OCI-LY7 (cell line): ENCODE results near the gene AP4S1. TPM values are rescaled to one million over a fixed set of nuclear protein-coding genes. Genes with fewer than 3 reads are reported as not detected.

Experiments
- BruUV-seq: library from RNA; stranded (reverse); fragments of 400-500 nt; replicated peaks from 2 replicates; lab custom pipeline; 2021; lab: Mats Ljungman, UMichigan
- CTCF ChIA-PET: fragments of 300-600 bp; sonication (Branson Sonifier 250); formaldehyde crosslinking; loops from one replicate; lab custom pipeline; 2022; ENCODE audit warnings: antibody characterized with exemption; ENCODE audit not compliant: unreplicated experiment; lab: Charles Lee
- POLR2A ChIA-PET: fragments of 300-600 bp; sonication (Branson Sonifier 250); formaldehyde crosslinking; loops from one replicate; lab custom pipeline; 2022; ENCODE audit warnings: antibody characterized with exemption; lab: Charles Lee
- DNase-seq: peaks from one replicate; pipeline ENCODE4 v3.0.0-alpha.2; 2015; ENCODE audit warnings: low spot score
- H2AFZ ChIP-seq: fragments of 200-600 bp; sonication (generic), shearing (Covaris generic); 2 replicates; pipeline ENCODE4 v1.6.1; 2014; ENCODE audit warnings: mild to moderate bottlenecking, antibody characterized with exemption, low read length, moderate library complexity
- H3K27ac ChIP-seq: fragments of 200-600 bp; sonication (generic); 2 replicates; pipeline ENCODE4 v1.5.1; 2014; ENCODE audit warnings: mixed run types, low read depth, mild to moderate bottlenecking, moderate library complexity, low read length, inconsistent platforms; ENCODE audit not compliant: poor library complexity, severe bottlenecking
- H3K36me3 ChIP-seq: fragments of 200-600 bp; sonication (generic); 2 replicates; pipeline ENCODE4 v1.6.1; 2014; ENCODE audit warnings: mild to moderate bottlenecking, antibody characterized with exemption, low read length, moderate library complexity, mixed read lengths; ENCODE audit not compliant: insufficient read depth
- H3K4me1 ChIP-seq: fragments of 200-600 bp; sonication (generic); 2 replicates; pipeline ENCODE4 v1.5.1; 2014; ENCODE audit warnings: mild to moderate bottlenecking, low read length; ENCODE audit not compliant: insufficient read depth, poor library complexity, severe bottlenecking
- H3K4me2 ChIP-seq: fragments of 200-600 bp; sonication (generic); 2 replicates; pipeline ENCODE4 v1.6.1; 2014; ENCODE audit warnings: mild to moderate bottlenecking, low read length
- H3K4me3 ChIP-seq: fragments of 200-600 bp; sonication (generic); 2 replicates; pipeline ENCODE4 v1.5.1; 2014; ENCODE audit warnings: mild to moderate bottlenecking, low read depth, low read length; ENCODE audit not compliant: poor library complexity, severe bottlenecking
- H3K79me2 ChIP-seq: fragments of 200-600 bp; sonication (generic); 2 replicates; pipeline ENCODE4 v1.6.1; 2016; ENCODE audit warnings: low read depth, mild to moderate bottlenecking, low read length, moderate library complexity, mixed read lengths; ENCODE audit not compliant: insufficient read depth
- H3K9me2 ChIP-seq: fragments of 200-600 bp; sonication (generic); 2 replicates; pipeline ENCODE4 v1.6.1; 2016; ENCODE audit warnings: mild to moderate bottlenecking, low read length, mixed read lengths; ENCODE audit not compliant: insufficient read depth
- H3K9me3 ChIP-seq: fragments of 200-600 bp; sonication (generic); 2 replicates; pipeline ENCODE4 v1.6.1; 2014; ENCODE audit warnings: mild to moderate bottlenecking, mixed run types, low read length, mixed read lengths
- H4K20me1 ChIP-seq: fragments of 200-600 bp; sonication (generic); 2 replicates; pipeline ENCODE4 v1.6.1; 2014; ENCODE audit warnings: mild to moderate bottlenecking, antibody characterized with exemption, low read length, moderate library complexity, mixed read lengths; ENCODE audit not compliant: insufficient read depth
- CTCF ChIP-seq: fragments of 200-600 bp; sonication (generic); conservative IDR thresholded peaks from 2 replicates; pipeline ENCODE4 v1.5.1; 2014; ENCODE audit warnings: mild to moderate bottlenecking, antibody characterized with exemption, low read length, moderate library complexity, mixed read lengths
- EZH2phosphoT487 ChIP-seq: fragments of 200-600 bp; sonication (generic); IDR thresholded peaks from 2 replicates; pipeline ENCODE4 v1.6.1; 2018; ENCODE audit warnings: low read depth, borderline replicate concordance, mild to moderate bottlenecking, mixed run types, antibody characterized with exemption, low read length, moderate library complexity, mixed read lengths
- intact Hi-C: fragments of 100-400 bp; cut with micrococcal nuclease; formaldehyde crosslinking; loops from one replicate; pipeline ENCODE4 v1.10.0; 2022; ENCODE audit not compliant: unreplicated experiment
- total RNA-seq, 2 experiments: library from RNA; depleted of rRNA in 1 of 2; stranded (reverse); fragments of >200 nt in 1 of 2; shearing (Covaris generic) in 1 of 2; gene quantifications; 2 replicates each; pipeline ENCODE4 v1.2.3, GENCODE V29; 2014 to 2022

Gene AP4S1
- total RNA-seq, 2 experiments from 2014 or later = 7.6 to 10.4 TPM

GRCh38 chr14:31127690-31128089, 102.2 kb downstream of the AP4S1 start:
- H3K9me2 ChIP-seq = no peaks in the 10 kb centered on the region
- no peaks in the 10 kb centered on the region for H3K79me2 ChIP-seq
- no peak overlapping the region for H3K27ac ChIP-seq
- no peaks in the 10 kb centered on the region for H3K9me3 ChIP-seq
- DNase-seq = no peak
- CTCF ChIA-PET = no interaction called here
- BruUV-seq = no TSS peak
- peaks cover 9% of the 10 kb centered on the region for H3K4me1 ChIP-seq
- H3K4me3 ChIP-seq = no peak overlapping the region
- TF ChIP-seq EZH2phosphoT487 = no peak
- no peak for TF ChIP-seq CTCF
- intact Hi-C loops = no loop called here
- peaks cover 9% of the 10 kb centered on the region; the same call in 1 of the 2 replicates for H4K20me1 ChIP-seq
- POLR2A ChIA-PET = interaction anchor here (1.1 to 1.2 kb wide), 3 partner anchors 15 to 132 kb away, joined by 3 read pairs; no protein-coding TSS in a partner anchor
- no peak overlapping the region for H3K4me2 ChIP-seq
- H3K36me3 ChIP-seq = peaks cover 93% of the 10 kb centered on the region
- H2AFZ ChIP-seq = no peak overlapping the region

- H3K4me2 ChIP-seq = no peak overlapping the region
- H3K9me2 ChIP-seq = no peaks in the 10 kb centered on the region
- DNase-seq = peak; percentile 55
- peak overlapping the region; percentile 26 for H3K27ac ChIP-seq
- peaks cover 91% of the 10 kb centered on the region for H3K36me3 ChIP-seq
- no peak overlapping the region for H3K4me3 ChIP-seq
- H3K4me1 ChIP-seq = peaks cover 9% of the 10 kb centered on the region
- TF ChIP-seq EZH2phosphoT487 (no peak), CTCF (no peak)
- peaks cover 9% of the 10 kb centered on the region; the same call in 1 of the 2 replicates for H4K20me1 ChIP-seq
- intact Hi-C loops = no loop called here
- POLR2A ChIA-PET = interaction anchor here (0.5 to 1.2 kb wide), 12 partner anchors 8 to 151 kb away, joined by 3 to 5 read pairs (median 3); no protein-coding TSS in a partner anchor
- CTCF ChIA-PET = no interaction called here
- H3K9me3 ChIP-seq = no peaks in the 10 kb centered on the region
- BruUV-seq = no TSS peak
- no peaks in the 10 kb centered on the region for H3K79me2 ChIP-seq
- H2AFZ ChIP-seq = no peak overlapping the region
These were observed 103.4 kb downstream of the AP4S1 start for GRCh38 chr14:31128601-31129526.

- ChIA-PET CTCF (no interaction called here), POLR2A (interaction anchor here (1.6 kb wide), 1 partner anchor 29 kb away, joined by 3 read pairs; no protein-coding TSS in a partner anchor)
- peaks cover 91% of the 10 kb centered on the region for H3K36me3 ChIP-seq
These were observed 107.7 kb downstream of the AP4S1 start for GRCh38 chr14:31133133-31133532.

More at GRCh38 chr14:31133133-31133532, 107.7 kb downstream of the AP4S1 start:
- intact Hi-C loops = no loop called here
- Histone ChIP-seq H3K4me3 (no peak overlapping the region), H3K9me3 (no peaks in the 10 kb centered on the region), H3K27ac (no peak overlapping the region), H2AFZ (no peak overlapping the region), H3K4me2 (no peak overlapping the region), H4K20me1 (peaks cover 7% of the 10 kb centered on the region; the same call in 1 of the 2 replicates), H3K9me2 (no peaks in the 10 kb centered on the region), H3K4me1 (peaks cover 9% of the 10 kb centered on the region), H3K79me2 (no peaks in the 10 kb centered on the region)
- BruUV-seq = no TSS peak
- TF ChIP-seq EZH2phosphoT487 (no peak), CTCF (no peak)
- no peak for DNase-seq
